ENCODE results near the gene MBLAC1.

DNA sequence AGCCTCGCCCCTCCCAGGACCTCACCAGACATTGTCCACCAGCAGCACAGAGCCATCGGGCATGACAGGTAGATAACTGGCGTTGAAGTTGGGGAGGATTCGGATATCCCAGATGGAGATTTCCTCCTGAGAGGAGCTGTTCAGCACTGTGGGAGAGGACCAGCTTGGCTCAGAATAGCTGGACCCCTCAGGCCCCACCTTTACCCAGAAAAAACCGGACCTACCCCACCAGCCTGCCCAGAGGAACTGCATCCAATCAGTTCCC lies 30.2 kb downstream of the MBLAC1 start:
- TF ChIP-seq, protein P1, sequence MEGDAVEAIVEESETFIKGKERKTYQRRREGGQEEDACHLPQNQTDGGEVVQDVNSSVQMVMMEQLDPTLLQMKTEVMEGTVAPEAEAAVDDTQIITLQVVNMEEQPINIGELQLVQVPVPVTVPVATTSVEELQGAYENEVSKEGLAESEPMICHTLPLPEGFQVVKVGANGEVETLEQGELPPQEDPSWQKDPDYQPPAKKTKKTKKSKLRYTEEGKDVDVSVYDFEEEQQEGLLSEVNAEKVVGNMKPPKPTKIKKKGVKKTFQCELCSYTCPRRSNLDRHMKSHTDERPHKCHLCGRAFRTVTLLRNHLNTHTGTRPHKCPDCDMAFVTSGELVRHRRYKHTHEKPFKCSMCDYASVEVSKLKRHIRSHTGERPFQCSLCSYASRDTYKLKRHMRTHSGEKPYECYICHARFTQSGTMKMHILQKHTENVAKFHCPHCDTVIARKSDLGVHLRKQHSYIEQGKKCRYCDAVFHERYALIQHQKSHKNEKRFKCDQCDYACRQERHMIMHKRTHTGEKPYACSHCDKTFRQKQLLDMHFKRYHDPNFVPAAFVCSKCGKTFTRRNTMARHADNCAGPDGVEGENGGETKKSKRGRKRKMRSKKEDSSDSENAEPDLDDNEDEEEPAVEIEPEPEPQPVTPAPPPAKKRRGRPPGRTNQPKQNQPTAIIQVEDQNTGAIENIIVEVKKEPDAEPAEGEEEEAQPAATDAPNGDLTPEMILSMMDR (IDR thresholded peaks at IDR 0.05), result no peak
- no peak for TF ChIP-seq POLR2AphosphoS5 (IDR thresholded peaks at IDR 0.05; ENCODE audit: low read depth, low read length)

All from Panc1 (cell line).